ENCODE measurements around the gene GFRAL. TPM values are rescaled to one million over a fixed set of nuclear protein-coding genes. Genes with fewer than 3 reads are reported as not detected.
"Not testable (repeated sequence)": the region's sequence is repeated elsewhere in the genome, so short reads cannot be mapped to it uniquely, and the experiment has no call there.

GFRAL gene
- total RNA-seq, 1 experiment from 2014 or later = not detected

- TF ChIP-seq CTCF (conservative IDR thresholded peaks at IDR 0.05) (peak; percentile 55), EZH2 (IDR thresholded peaks at IDR 0.05; ENCODE audit: low read depth) (no peak)
- H3K9me2 ChIP-seq (ENCODE audit: insufficient read depth) = no peaks in the 10 kb centered on the region
- intact Hi-C loops (cut with micrococcal nuclease; ENCODE audit: unreplicated experiment) = no loop called here
- no peaks in the 10 kb centered on the region for H3K79me2 ChIP-seq (ENCODE audit: low read depth)
- H3K27me3 ChIP-seq (ENCODE audit: insufficient read depth, low read depth) = no peaks in the 10 kb centered on the region
- ChIA-PET POLR2A (ENCODE audit: unreplicated experiment) (no interaction called here), CTCF (no interaction called here)
- H4K20me1 ChIP-seq (ENCODE audit: insufficient read depth) = peaks cover 3% of the 10 kb centered on the region; the same call in 1 of the 2 replicates
- DNase-seq = no peak
- no peak overlapping the region for H3K4me2 ChIP-seq
- BruUV-seq (replicated peaks) = no TSS peak
- H3K9me3 ChIP-seq (ENCODE audit: insufficient read depth, low read depth) = no peaks in the 10 kb centered on the region
- no peaks in the 10 kb centered on the region for H3K4me1 ChIP-seq (replicated peaks; ENCODE audit: insufficient read depth)
- no peak overlapping the region for H3K27ac ChIP-seq
- no peak overlapping the region for H3K4me3 ChIP-seq
- H3K36me3 ChIP-seq (ENCODE audit: low read depth) = no peaks in the 10 kb centered on the region
- H3F3A ChIP-seq (ENCODE audit: insufficient read depth, low read depth) = no peaks in the 10 kb centered on the region
- no peak overlapping the region for H2AFZ ChIP-seq
These were observed 34.2 kb upstream of the GFRAL start for GRCh38 chr6:55293116-55293515.

GRCh38 chr6:55297214-55297613 lies 30.1 kb upstream of the GFRAL start:
- BruUV-seq (replicated peaks); H3K4me3 ChIP-seq; H2AFZ ChIP-seq; H4K20me1 ChIP-seq (ENCODE audit: insufficient read depth); H3K27me3 ChIP-seq (ENCODE audit: insufficient read depth, low read depth); H3F3A ChIP-seq (ENCODE audit: insufficient read depth, low read depth); H3K36me3 ChIP-seq (ENCODE audit: low read depth); CTCF ChIA-PET; H3K4me2 ChIP-seq; H3K27ac ChIP-seq; H3K9me3 ChIP-seq (ENCODE audit: insufficient read depth, low read depth); intact Hi-C loops (cut with micrococcal nuclease; ENCODE audit: unreplicated experiment); POLR2A ChIA-PET (ENCODE audit: unreplicated experiment); H3K4me1 ChIP-seq (replicated peaks; ENCODE audit: insufficient read depth); DNase-seq; H3K79me2 ChIP-seq (ENCODE audit: low read depth); H3K9me2 ChIP-seq (ENCODE audit: insufficient read depth): not testable (repeated sequence)

- TF ChIP-seq EZH2 (IDR thresholded peaks at IDR 0.05; ENCODE audit: low read depth) (no peak), CTCF (conservative IDR thresholded peaks at IDR 0.05) (no peak)
- Histone ChIP-seq H3K27ac (no peak overlapping the region), H4K20me1 (ENCODE audit: insufficient read depth) (no peaks in the 10 kb centered on the region), H3K9me3 (ENCODE audit: insufficient read depth, low read depth) (no peaks in the 10 kb centered on the region), H3K4me2 (no peak overlapping the region), H3K4me1 (replicated peaks; ENCODE audit: insufficient read depth) (no peaks in the 10 kb centered on the region), H3K27me3 (ENCODE audit: insufficient read depth, low read depth) (no peaks in the 10 kb centered on the region), H3K36me3 (ENCODE audit: low read depth) (no peaks in the 10 kb centered on the region), H3K4me3 (no peak overlapping the region), H3K9me2 (ENCODE audit: insufficient read depth) (no peaks in the 10 kb centered on the region), H3F3A (ENCODE audit: insufficient read depth, low read depth) (no peaks in the 10 kb centered on the region), H2AFZ (no peak overlapping the region; the same call in 1 of the 2 replicates), H3K79me2 (ENCODE audit: low read depth) (no peaks in the 10 kb centered on the region)
- DNase-seq = no peak
- CTCF ChIA-PET = no interaction called here
- intact Hi-C loops (cut with micrococcal nuclease; ENCODE audit: unreplicated experiment) = no loop called here
- POLR2A ChIA-PET (ENCODE audit: unreplicated experiment) = no interaction called here
- BruUV-seq (replicated peaks) = no TSS peak
These were observed 27.8 kb upstream of the GFRAL start for GRCh38 chr6:55299286-55299985.

GRCh38 chr6:55304747-55305146 lies 22.5 kb upstream of the GFRAL start:
- Histone ChIP-seq H3K36me3 (ENCODE audit: low read depth) (no peaks in the 10 kb centered on the region), H3K9me2 (ENCODE audit: insufficient read depth) (no peaks in the 10 kb centered on the region; the same call in 1 of the 2 replicates), H2AFZ (no peak overlapping the region), H3K79me2 (ENCODE audit: low read depth) (no peaks in the 10 kb centered on the region), H4K20me1 (ENCODE audit: insufficient read depth) (no peaks in the 10 kb centered on the region), H3K27ac (no peak overlapping the region), H3K4me2 (no peak overlapping the region), H3K4me3 (no peak overlapping the region), H3K4me1 (replicated peaks; ENCODE audit: insufficient read depth) (no peaks in the 10 kb centered on the region), H3K27me3 (ENCODE audit: insufficient read depth, low read depth) (no peaks in the 10 kb centered on the region), H3K9me3 (ENCODE audit: insufficient read depth, low read depth) (no peaks in the 10 kb centered on the region), H3F3A (ENCODE audit: insufficient read depth, low read depth) (no peaks in the 10 kb centered on the region)
- CTCF ChIA-PET = no interaction called here
- DNase-seq = no peak
- POLR2A ChIA-PET (ENCODE audit: unreplicated experiment) = no interaction called here
- TF ChIP-seq CTCF (conservative IDR thresholded peaks at IDR 0.05) (no peak), EZH2 (IDR thresholded peaks at IDR 0.05; ENCODE audit: low read depth) (no peak)
- BruUV-seq (replicated peaks) = no TSS peak
- intact Hi-C loops (cut with micrococcal nuclease; ENCODE audit: unreplicated experiment) = no loop called here

Measured in PC-9 (cell line).